Measurements from ENCODE around the gene SNPH.

GRCh38 chr20:1338096-1338495, 72.0 kb downstream of the SNPH start:
- TF ChIP-seq POLR2A (IDR thresholded peaks at IDR 0.05) (no peak), CTCF (IDR thresholded peaks at IDR 0.05) (no peak)
